Measurements from ENCODE around the gene PXDN.

Gene PXDN

GRCh38 chr2:1683297-1683696, 61.0 kb downstream of the PXDN start (continued):
- TF ChIP-seq POU6F1 (CRISPR knock-in tag; IDR thresholded peaks at IDR 0.05; ENCODE audit: borderline replicate concordance, low read depth), result no peak
- no peak for TF ChIP-seq RARB (CRISPR knock-in tag; IDR thresholded peaks at IDR 0.05)
- peak; percentile 79 for TF ChIP-seq ISL1 (CRISPR knock-in tag; IDR thresholded peaks at IDR 0.05)
- TF ChIP-seq ZNF565 (CRISPR knock-in tag; conservative IDR thresholded peaks at IDR 0.05; ENCODE audit: low read depth), result no peak
- TF ChIP-seq ZNF70 (CRISPR knock-in tag; IDR thresholded peaks at IDR 0.05), result peak; percentile 66; the same call in 1 of the 2 replicates
- no peak for TF ChIP-seq GLIS3 (CRISPR knock-in tag; IDR thresholded peaks at IDR 0.05)
- no peak for TF ChIP-seq ZFP30 (CRISPR knock-in tag; IDR thresholded peaks at IDR 0.05)
- TF ChIP-seq CSDC2 (CRISPR knock-in tag; IDR thresholded peaks at IDR 0.05), result no peak
- TF ChIP-seq, protein P1, sequence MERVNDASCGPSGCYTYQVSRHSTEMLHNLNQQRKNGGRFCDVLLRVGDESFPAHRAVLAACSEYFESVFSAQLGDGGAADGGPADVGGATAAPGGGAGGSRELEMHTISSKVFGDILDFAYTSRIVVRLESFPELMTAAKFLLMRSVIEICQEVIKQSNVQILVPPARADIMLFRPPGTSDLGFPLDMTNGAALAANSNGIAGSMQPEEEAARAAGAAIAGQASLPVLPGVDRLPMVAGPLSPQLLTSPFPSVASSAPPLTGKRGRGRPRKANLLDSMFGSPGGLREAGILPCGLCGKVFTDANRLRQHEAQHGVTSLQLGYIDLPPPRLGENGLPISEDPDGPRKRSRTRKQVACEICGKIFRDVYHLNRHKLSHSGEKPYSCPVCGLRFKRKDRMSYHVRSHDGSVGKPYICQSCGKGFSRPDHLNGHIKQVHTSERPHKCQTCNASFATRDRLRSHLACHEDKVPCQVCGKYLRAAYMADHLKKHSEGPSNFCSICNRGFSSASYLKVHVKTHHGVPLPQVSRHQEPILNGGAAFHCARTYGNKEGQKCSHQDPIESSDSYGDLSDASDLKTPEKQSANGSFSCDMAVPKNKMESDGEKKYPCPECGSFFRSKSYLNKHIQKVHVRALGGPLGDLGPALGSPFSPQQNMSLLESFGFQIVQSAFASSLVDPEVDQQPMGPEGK (CRISPR knock-in tag; IDR thresholded peaks at IDR 0.05; ENCODE audit: borderline replicate concordance), result no peak
- 0 out of 2 replicates have a peak, but pooled peaks have one; percentile 29 for TF ChIP-seq CSRNP3 (CRISPR knock-in tag; IDR thresholded peaks at IDR 0.05)

DNA sequence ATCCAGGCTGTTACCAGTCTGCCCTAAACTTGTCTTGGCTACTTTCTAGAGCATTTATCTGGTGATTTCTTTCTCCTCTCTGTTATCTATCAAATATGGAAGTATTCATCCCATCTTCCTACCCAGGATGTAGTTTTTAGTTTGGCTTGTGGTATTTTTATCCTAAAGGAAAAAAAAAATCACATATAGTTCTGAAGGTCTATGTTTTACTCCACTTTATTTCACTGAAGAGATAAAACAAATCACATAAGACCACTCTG, 62.2 kb downstream of the PXDN start:
- no peak for ATAC-seq
- TF ChIP-seq CREB5 (CRISPR knock-in tag; IDR thresholded peaks at IDR 0.05; ENCODE audit: low read depth), result no peak
- TF ChIP-seq ISL1 (CRISPR knock-in tag; IDR thresholded peaks at IDR 0.05), result no peak
- no peak for TF ChIP-seq CSRNP3 (CRISPR knock-in tag; IDR thresholded peaks at IDR 0.05)
- no peak for TF ChIP-seq OSR1 (CRISPR knock-in tag; IDR thresholded peaks at IDR 0.05)
- TF ChIP-seq TSHZ2 (CRISPR knock-in tag; IDR thresholded peaks at IDR 0.05), result no peak
- no peak for TF ChIP-seq TOX (CRISPR knock-in tag; IDR thresholded peaks at IDR 0.05; ENCODE audit: borderline replicate concordance)
- TF ChIP-seq ZC3H10 (CRISPR knock-in tag; IDR thresholded peaks at IDR 0.05), result no peak
- no peak for TF ChIP-seq RARB (CRISPR knock-in tag; IDR thresholded peaks at IDR 0.05)
- TF ChIP-seq POU6F1 (CRISPR knock-in tag; IDR thresholded peaks at IDR 0.05; ENCODE audit: borderline replicate concordance, low read depth), result no peak
- no peak for TF ChIP-seq ARNTL (CRISPR knock-in tag; IDR thresholded peaks at IDR 0.05; ENCODE audit: borderline replicate concordance, low read depth)
- TF ChIP-seq CSDC2 (CRISPR knock-in tag; IDR thresholded peaks at IDR 0.05), result no peak
- no peak for TF ChIP-seq PPARA (CRISPR knock-in tag; IDR thresholded peaks at IDR 0.05; ENCODE audit: borderline replicate concordance)
- TF ChIP-seq ESRRG (CRISPR knock-in tag; IDR thresholded peaks at IDR 0.05), result no peak
- no peak for TF ChIP-seq BACH2 (CRISPR knock-in tag; IDR thresholded peaks at IDR 0.05; ENCODE audit: borderline replicate concordance)
- no peak for TF ChIP-seq GLIS3 (CRISPR knock-in tag; IDR thresholded peaks at IDR 0.05)
- TF ChIP-seq SNAI2 (CRISPR knock-in tag; IDR thresholded peaks at IDR 0.05), result no peak
- TF ChIP-seq, protein P1 (CRISPR knock-in tag; IDR thresholded peaks at IDR 0.05; ENCODE audit: borderline replicate concordance), result no peak
- no peak for TF ChIP-seq ZFP30 (CRISPR knock-in tag; IDR thresholded peaks at IDR 0.05)
